GM18498 (cell line): ENCODE results near the gene PACS1.
"Not testable (repeated sequence)": the region's sequence is repeated elsewhere in the genome, so short reads cannot be mapped to it uniquely, and the experiment has no call there.

ENCODE experiments used
- ATAC-seq: cut with Tn5 transposase; IDR thresholded peaks from one replicate; pipeline ENCODE4 v1.9.1; 2021; ENCODE audit warnings: mild to moderate bottlenecking, moderate library complexity; ENCODE audit not compliant: unreplicated experiment

The PACS1 gene

DNA sequence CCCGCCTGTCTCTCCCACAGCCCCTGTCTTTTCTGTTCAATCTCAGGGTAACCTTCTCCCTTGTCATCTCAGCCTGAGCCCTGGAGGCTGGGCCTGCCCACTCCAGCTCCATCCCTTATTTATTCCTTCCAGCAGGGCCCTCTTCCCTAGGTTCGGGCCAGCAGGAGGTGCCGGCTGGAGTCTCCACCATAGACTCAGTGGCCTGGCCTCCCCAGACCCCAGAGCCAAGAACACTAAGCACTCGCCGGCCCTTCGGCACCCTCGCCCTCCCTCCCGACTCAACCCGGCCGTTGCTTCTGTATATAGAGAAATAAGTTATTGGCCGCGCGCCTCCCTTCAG is 196.9 kb downstream of the PACS1 start:
- ATAC-seq: no peak

DNA sequence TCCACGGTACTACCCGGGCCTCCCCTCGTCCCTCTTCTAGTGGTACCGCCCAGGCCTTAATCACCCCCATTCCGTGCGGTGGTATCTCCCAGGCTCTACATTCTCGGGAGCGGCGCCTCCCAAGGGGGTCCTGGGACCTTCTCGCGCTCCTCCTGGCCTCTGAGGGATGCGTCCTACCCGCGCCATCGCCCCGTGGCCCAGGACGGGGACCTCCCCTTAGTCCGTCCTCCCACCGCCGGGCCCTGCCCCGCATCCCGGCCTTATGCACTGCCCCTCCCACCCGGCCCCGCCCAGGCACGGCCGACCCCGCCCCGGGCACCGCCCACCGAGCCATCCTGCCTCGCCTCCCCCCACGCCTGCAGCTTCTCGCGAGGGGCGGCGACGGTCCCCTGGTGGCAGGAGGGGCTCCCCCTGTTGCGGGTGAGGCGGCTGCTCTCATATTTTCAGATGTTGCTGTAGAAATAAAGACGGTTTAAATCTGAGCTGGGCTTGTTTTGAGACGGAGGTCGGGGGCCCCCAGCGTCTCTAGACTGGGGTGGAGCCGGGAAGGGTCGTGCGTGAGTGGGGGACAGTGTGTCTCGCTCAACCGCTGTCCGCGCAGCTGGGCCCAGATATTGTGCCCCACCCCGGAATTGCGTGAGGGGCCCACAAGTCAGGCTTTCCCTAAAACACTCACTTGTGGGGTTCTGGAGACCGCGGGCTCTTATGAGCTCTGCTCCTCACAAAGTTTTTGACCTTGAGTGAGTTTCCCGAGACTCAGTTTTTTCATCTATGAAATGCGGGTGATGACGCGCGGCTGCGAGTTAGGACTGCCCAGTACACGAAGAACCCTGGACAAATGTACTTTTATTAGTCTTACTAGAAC is 197.5 kb downstream of the PACS1 start:
- peak; percentile 57 for ATAC-seq

DNA sequence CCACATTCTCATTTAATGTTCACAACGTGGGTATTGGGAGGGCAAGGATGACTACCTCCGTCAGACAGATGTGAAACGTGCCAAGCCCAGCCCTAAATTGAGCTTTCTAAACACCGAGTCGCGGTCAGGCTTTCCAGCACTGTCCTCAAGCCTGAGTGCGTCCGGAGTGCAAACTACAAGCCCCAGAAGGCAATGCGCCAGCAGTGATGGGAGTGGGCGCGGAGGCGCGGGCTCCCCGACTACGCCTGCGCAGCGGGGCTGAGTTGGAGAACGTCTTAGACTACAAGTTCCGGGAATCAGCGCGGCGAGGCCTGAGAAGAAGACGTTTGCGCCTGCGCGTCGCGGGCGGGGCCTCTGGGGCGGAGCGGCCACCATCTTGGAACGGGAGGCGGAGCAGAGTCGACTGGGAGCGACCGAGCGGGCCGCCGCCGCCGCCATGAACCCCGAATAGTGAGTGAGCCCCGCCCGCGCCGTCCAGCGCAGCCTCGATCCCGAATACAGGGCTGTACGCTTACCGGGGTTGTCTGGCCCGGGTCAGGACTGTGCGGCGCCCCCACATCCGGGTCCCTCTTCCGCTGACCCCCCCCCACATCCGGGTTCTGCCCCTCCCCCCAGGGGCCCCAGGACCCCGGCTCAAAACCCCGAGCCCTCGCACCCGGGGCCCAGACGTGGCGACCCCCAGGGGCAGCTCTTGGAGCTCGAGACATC is 198.3 kb downstream of the PACS1 start, which contains the start of gene RAB1B:
Gene RAB1B, plus strand, starts transcription at position 396 of the 708 bp plus-strand sequence. Its CDS starts 41 bp downstream, at position 437.
- ATAC-seq: peak; percentile 77

DNA sequence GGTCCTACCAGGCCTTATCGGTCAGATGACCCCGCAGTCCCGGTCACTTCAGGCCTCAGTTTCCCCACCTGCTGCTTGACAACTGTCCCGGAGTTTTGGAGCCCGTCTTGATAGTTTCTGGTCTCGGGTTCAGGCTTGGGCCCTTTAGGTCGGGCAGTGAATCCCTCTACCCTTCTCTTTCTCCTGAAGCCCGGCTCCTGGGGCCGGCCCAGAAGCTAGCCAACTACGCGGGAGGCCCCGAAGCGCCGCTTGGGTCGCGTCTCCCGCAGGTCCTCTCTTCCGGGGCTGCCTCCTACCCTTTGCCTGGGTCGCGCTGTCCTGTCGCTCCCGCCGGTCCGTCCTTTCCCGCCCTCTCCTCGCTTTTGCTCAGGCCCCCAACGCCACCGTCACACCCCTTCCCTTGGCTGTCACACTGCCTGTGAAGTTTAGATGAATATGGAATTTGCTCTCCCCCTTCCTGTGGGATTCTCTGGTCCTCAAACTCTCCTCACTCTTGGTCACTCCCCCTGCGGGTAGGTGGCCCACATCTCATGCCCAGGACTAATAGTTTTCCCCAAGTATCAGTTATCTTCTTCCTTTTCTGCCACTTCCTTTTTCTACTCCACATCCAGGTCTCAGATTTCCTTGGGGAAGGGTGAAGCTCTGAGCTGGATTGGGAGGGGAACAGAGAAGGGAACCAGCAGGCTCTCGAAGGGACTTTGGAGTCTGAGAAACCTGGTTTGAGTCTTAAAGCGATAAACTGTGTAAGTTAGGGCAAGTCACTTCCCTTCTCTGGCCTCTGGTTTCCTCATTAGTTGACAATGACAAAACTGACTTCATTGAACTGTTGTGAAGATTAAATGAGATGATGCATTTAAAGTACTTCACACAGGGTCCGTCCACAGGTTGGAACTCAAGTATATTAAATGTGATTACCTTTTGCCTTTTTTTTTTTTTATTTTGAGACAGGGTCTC is 199.2 kb downstream of the PACS1 start:
- ATAC-seq: no peak

DNA sequence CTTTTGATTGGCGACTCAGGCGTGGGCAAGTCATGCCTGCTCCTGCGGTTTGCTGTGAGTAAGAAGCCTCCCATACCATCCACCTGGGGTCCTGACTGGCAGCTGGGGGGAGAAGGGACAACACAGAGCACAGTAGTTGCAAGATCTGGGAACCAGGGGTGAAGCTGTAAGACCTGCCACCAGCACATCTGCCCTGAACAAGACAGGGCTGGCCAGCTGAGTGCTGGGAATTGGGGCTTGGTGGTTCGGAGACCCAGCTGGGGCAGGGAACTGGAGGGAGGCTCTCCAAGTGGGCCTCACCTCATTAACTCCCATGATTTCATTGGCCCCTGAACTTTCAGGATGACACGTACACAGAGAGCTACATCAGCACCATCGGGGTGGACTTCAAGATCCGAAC is 201.7 kb downstream of the PACS1 start:
- ATAC-seq: no peak

DNA sequence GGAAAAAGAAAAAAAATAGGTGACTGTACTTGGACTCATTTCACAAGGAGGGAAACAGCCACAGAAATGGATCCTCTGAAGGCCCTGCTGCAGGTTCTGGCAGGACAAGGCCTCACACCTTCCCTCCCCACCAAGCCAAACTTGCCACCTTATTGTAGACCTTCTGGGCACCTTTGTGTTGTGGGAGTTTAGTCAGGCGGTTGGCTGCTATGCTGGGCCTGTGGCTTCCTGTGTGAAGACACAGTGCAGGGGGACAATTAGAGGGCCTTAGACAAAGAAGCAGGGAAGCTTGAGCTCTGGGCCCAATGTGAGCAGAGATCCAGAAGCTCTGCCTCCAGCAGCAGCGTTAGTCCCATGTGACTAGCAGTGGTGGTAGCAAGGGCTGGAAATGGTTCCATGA is 202.5 kb downstream of the PACS1 start:
- ATAC-seq: no peak

DNA sequence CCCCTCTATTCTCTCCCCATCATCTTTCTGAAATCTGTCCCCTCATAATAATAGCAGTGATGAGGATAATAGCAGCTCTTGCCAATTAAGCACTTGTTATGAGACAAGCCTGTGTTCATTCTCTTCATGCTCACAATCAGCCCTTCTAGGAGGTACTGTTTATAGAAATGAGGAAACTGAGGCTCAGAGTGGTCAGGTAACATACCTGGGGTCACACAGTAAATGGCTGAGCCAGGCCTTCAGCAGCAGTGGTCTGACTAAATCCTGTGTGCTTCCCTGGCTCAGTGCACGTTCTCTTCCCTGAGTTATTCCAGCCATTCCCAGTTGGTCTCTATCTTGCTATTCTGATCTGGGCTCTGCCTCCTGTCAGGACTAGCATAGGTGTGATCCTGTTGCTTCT is 204.1 kb downstream of the PACS1 start:
- no peak for ATAC-seq

DNA sequence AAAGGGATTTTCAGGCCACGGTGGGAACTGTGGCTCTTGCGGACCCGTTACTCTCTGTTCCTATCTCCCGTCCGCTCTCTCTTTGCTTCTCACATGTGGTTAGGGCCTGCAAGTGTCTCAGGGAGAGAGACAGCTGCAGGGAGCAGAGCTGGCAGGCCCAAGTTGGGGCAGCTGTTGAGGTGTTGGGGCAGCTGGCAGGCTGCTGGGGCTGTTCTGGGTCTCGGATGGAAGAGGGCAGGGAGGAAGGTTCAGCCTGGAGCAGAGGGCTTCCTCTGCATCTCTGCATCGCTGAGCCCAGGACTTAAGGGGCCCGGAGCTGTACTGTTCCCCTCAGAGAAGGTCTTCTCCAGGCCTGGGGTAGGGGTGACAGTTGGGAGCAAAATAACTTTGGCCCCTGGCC is 205.3 kb downstream of the PACS1 start:
- no peak for ATAC-seq

DNA sequence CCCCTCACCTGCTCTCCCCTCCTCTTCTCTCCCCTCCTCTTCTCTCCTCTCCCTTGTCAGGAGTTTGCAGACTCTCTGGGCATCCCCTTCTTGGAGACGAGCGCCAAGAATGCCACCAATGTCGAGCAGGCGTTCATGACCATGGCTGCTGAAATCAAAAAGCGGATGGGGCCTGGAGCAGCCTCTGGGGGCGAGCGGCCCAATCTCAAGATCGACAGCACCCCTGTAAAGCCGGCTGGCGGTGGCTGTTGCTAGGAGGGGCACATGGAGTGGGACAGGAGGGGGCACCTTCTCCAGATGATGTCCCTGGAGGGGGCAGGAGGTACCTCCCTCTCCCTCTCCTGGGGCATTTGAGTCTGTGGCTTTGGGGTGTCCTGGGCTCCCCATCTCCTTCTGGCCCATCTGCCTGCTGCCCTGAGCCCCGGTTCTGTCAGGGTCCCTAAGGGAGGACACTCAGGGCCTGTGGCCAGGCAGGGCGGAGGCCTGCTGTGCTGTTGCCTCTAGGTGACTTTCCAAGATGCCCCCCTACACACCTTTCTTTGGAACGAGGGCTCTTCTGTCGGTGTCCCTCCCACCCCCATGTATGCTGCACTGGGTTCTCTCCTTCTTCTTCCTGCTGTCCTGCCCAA is 206.0 kb downstream of the PACS1 start:
- no peak for ATAC-seq

DNA sequence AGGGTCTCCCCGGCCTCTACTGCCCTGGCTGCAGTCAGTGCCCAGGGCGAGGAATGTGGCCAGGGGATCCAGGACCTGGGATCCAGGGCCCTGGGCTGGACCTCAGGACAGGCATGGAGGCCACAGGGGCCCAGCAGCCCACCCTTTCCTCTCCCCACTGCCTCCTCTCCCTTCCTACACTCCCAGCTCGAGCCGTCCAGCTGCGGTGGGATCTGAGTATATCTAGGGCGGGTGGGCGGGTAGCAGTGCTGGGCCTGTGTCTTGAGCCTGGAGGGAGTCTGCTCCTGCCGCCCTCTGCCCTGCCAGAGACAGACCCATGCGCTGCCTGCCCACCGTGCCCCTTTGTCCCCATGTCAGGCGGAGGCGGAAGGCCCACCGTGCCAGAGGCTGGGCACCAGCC is 206.5 kb downstream of the PACS1 start:
- ATAC-seq: not testable (repeated sequence)

DNA sequence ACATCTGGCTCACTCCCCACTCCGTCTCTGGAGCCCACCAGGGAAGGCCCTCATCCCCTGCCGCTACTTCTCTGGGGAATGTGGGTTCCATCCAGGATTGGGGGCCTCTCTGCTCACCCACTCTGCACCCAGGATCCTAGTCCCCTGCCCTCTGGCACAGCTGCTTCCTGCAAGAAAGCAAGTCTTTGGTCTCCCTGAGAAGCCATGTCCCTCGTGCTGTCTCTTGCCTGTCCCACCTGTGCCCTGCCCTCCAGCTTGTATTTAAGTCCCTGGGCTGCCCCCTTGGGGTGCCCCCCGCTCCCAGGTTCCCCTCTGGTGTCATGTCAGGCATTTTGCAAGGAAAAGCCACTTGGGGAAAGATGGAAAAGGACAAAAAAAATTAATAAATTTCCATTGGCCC is 207.0 kb downstream of the PACS1 start:
- not testable (repeated sequence) for ATAC-seq

DNA sequence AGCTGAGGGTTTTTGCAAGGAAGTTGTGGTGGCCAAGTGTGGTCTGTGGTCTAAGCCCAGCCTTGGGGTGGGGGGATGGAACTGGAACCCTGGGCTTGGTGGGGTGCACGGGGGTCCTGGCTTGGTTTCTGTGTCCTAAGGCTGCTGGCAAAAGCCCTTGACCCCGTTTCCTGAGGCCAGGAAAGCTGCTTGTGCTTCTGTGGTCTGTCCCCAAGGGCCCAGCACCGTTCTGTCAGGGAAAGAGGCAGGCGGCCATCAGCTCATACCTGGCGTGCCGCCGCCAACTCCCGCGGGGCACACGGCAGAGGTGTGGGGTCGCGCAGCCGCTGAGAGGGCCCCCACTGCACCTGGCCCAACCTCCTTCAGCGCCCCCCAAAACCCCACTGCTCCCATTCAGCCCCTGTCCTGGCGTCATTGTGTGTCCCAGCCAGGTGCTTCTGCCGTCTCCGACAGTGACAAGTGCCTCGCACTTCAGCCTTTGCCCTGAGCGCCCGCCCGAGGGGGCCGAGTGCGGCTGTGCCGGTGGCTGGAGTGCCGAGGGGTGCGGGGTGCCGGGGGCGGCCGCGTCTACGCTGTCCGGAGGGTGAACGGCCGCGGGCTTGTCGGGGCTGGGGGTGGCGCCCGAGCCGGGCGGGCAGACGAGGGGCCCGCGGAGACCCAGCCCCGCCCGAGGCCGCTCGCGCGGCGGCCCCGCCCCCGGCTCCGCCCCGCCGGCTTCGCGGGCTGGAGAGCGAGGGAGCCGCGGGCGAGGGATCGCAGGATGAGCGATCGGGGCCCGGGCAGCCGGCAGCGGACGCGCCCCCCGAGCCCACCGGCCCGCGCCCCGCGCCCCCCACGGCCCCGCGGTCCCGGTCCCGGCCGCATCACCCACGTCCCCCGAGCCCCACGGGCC is 207.6 kb downstream of the PACS1 start, which contains the start of gene CNIH2:
Gene CNIH2, plus strand, starts transcription at position 705 of the 892 bp plus-strand sequence. CDS start 282 bp downstream, outside the sequence.
- ATAC-seq: no peak

DNA sequence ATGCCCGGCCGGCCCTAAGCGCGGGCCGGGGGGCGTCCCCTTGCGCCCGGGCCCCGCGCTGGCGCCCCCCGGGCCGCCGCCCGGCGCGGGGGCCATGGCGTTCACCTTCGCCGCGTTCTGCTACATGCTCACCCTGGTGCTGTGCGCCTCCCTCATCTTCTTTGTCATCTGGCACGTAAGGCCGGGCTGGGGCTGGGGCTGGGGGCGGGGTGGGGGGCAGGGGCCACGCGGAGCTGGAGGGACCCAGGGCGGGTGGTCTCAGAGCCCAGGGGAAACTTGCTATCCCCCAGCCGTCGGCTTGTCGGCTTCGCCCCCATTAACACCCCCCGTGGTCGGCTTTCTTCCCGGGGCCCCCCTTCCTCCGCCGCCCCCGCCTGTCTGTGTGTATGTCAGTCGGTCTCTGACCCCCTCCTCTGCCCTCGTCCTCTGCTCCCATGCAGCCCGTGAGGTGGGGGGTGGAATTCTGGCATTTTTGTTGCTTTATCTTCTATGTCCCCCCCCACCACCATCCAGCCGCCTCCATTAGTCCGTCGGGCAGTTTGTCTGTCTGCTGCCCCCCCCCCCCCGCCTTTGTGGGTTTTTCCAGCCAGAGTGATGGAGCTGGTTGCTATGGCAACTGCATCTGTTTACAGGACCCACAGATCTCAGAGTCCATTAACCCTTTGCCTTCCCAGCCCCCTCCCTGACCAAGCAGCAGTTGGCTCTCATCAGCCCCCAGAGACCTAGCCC is 208.5 kb downstream of the PACS1 start:
- ATAC-seq: no peak

DNA sequence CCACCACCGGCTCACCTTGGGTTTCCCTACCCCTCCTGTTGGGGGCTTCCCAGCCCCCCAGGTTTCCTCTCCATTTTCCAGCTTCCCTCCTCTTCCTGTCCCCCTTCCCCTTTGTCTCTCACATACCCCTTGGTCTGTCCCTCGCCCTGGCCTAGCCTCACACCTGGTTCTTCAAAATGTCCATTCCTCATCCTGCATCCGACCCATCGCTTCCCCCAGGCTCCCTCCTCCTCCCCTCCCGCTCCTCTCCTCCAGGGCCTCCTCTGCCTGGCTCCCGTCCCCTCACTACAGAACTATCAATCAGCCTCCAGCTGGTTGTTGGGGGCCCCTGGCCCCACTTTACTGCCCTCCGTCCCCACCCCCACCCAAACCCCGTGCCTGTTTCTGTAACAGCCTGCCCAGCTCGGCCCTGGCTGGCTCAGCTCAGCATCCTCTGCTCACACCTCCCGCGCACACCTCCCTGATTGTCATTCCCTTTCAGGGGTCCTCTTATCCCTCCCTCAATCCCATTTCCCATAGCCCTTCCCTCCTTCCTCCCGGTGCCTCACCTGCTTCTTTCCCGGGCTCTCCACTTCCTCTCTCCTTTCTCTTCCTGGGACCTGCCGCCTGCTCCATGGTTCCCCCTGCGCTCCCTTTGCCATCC is 209.1 kb downstream of the PACS1 start:
- ATAC-seq: no peak

DNA sequence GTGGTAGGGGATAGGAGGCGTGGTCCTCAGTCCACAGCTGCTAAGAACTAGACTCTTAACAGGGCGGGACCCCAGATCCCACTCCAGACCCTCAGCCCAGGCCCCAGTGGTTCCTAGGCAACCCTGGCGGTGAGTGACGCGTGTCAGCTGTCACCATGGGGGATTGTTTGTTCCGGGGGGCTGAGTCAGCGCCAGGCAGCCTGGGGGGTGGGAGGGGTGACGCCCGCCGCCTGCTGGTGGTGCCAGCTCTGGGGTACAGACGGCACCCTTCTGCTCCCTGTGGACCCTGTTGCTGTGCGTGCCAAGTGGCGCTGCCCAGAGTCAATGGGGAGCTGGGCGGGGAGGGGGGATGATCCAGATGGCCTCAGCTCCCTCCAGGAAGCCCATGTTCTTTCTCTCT is 210.4 kb downstream of the PACS1 start:
- ATAC-seq: no peak

DNA sequence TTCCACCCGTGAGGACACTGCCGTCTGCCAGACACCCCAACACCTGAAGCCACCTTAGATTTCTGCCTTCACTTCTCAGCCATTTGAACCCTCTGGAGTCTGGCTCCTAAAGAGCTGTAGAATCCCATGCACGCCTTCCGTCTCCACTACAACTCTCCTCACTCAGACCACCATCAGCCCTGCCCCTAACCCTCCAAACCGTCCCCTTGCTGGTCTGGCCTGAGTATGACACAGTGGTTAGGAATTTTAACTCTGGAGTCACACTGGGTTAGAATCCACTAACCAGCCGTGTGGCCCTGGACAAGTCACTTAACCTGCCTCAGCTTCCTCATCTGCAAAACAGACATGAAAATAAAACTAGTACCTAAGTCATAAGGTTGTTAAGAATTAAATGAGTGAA is 210.9 kb downstream of the PACS1 start:
- ATAC-seq: no peak

DNA sequence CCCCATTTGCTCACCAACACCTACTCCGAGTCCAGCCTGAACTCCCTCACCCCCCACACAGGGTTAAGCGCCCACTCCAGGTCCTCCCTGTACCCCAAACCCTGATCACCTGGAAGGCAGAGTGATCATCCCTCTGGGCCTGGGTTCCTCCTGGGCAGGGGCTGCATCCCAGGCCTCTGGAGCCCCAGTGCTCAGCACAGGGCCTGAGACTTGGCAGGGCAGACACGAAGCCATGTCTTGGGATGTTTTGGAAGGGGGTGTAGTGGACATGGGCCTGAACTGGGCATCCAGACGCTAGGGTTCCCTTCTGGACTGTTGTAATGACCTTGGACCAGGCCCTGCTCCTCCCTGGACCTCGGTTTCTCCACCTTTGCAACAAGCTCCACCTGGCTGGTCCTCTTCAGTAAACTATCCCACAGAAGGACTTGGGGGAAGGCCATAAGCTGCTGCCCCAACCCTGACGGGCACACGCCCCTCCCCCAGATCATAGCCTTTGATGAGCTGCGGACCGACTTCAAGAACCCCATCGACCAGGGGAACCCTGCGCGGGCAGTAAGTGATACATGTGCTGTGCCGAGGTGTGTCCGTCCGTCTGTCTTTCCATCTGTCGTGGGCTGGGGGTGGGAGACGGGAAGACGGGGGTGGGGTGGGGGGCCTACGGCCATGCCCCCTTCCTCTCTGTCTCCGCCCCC is 211.8 kb downstream of the PACS1 start:
- ATAC-seq: no peak
